H9 (cell line): ENCODE data around the gene ICAM2. TPM values are rescaled to one million over a fixed set of nuclear protein-coding genes. Genes with fewer than 3 reads are reported as not detected.

Experiments used
- DNase-seq: peaks from one replicate; pipeline ENCODE4 v3.0.0-alpha.2; 2017
- H2AFZ ChIP-seq: one replicate; pipeline ENCODE4 v1.6.1; 2013; ENCODE audit warnings: mild to moderate bottlenecking, low read length, control low read depth, moderate library complexity
- H2AK5ac ChIP-seq: 2 replicates; pipeline ENCODE4 v1.6.1; 2013; ENCODE audit warnings: low read length, control low read depth, mixed read lengths; ENCODE audit not compliant: insufficient read length
- H2BK120ac ChIP-seq: one replicate; pipeline ENCODE4 v1.6.1; 2013; ENCODE audit warnings: low read depth, mild to moderate bottlenecking, low read length, control low read depth, inconsistent platforms; ENCODE audit not compliant: poor library complexity, severe bottlenecking
- H2BK12ac ChIP-seq: 2 replicates; pipeline ENCODE4 v1.6.1; 2013; ENCODE audit warnings: low read length, control low read depth, mixed read lengths, low read depth; ENCODE audit not compliant: insufficient read length
- H2BK15ac ChIP-seq: 2 replicates; pipeline ENCODE4 v1.6.1; 2013; ENCODE audit warnings: low read depth, low read length, control low read depth
- H2BK20ac ChIP-seq: one replicate; pipeline ENCODE4 v1.6.1; 2013; ENCODE audit warnings: low read depth, mild to moderate bottlenecking, low read length, control low read depth, inconsistent platforms; ENCODE audit not compliant: poor library complexity, severe bottlenecking
- H2BK5ac ChIP-seq: 2 replicates; pipeline ENCODE4 v1.6.1; 2013; ENCODE audit warnings: low read length, control low read depth, mixed read lengths; ENCODE audit not compliant: insufficient read length
- H3K14ac ChIP-seq: 2 replicates; pipeline ENCODE4 v1.6.1; 2013; ENCODE audit warnings: low read length, control low read depth; ENCODE audit not compliant: insufficient read depth
- H3K18ac ChIP-seq: 2 replicates; pipeline ENCODE4 v1.6.1; 2013; ENCODE audit warnings: low read depth, mild to moderate bottlenecking, mixed read lengths, low read length, control low read depth; ENCODE audit not compliant: insufficient read length
- H3K23ac ChIP-seq: 2 replicates; pipeline ENCODE4 v1.6.1; 2013; ENCODE audit warnings: low read length, control low read depth, mixed read lengths, low read depth; ENCODE audit not compliant: insufficient read length
- H3K23me2 ChIP-seq: 2 replicates; pipeline ENCODE4 v1.6.1; 2013; ENCODE audit warnings: low read depth, mild to moderate bottlenecking, mixed read lengths, low read length, control low read depth; ENCODE audit not compliant: insufficient read length, poor library complexity, severe bottlenecking
- H3K27ac ChIP-seq: 2 replicates; pipeline ENCODE4 v1.5.1; 2013; ENCODE audit warnings: low read length, control low read depth, mixed read lengths, low read depth; ENCODE audit not compliant: insufficient read length
- H3K27me3 ChIP-seq: 2 replicates; pipeline ENCODE4 v1.6.1; 2013; ENCODE audit warnings: low read length, control low read depth, inconsistent platforms; ENCODE audit not compliant: insufficient read depth
- H3K4ac ChIP-seq: 2 replicates; pipeline ENCODE4 v1.6.1; 2013; ENCODE audit warnings: low read depth, mild to moderate bottlenecking, control low read depth, inconsistent platforms, low read length, moderate library complexity
- H3K4me1 ChIP-seq: 2 replicates; pipeline ENCODE4 v1.6.1; 2013; ENCODE audit warnings: low read length, control low read depth, inconsistent platforms; ENCODE audit not compliant: insufficient read depth
- H3K4me2 ChIP-seq: 2 replicates; pipeline ENCODE4 v1.6.1; 2013; ENCODE audit warnings: low read length, control low read depth, mixed read lengths; ENCODE audit not compliant: insufficient read length, insufficient read depth
- H3K56ac ChIP-seq: 2 replicates; pipeline ENCODE4 v1.6.1; 2013; ENCODE audit warnings: low read depth, mild to moderate bottlenecking, mixed read lengths, low read length, control low read depth; ENCODE audit not compliant: insufficient read length
- H3K79me1 ChIP-seq: 2 replicates; pipeline ENCODE4 v1.6.1; 2013; ENCODE audit warnings: low read depth, mild to moderate bottlenecking, moderate library complexity, low read length, control low read depth, inconsistent platforms; ENCODE audit not compliant: insufficient read depth, poor library complexity, severe bottlenecking
- H3K79me2 ChIP-seq: 2 replicates; pipeline ENCODE4 v1.6.1; 2013; ENCODE audit warnings: low read length, control low read depth, inconsistent platforms; ENCODE audit not compliant: insufficient read depth
- H3K9ac ChIP-seq: 2 replicates; pipeline ENCODE4 v1.6.1; 2013; ENCODE audit warnings: low read length, control low read depth, mixed read lengths; ENCODE audit not compliant: insufficient read length; ENCODE audit errors: extremely low read depth
- H3K9me3 ChIP-seq: one replicate; pipeline ENCODE4 v1.6.1; 2013; ENCODE audit warnings: low read depth, low read length, inconsistent platforms; ENCODE audit not compliant: control insufficient read depth
- H3T11ph ChIP-seq: one replicate; pipeline ENCODE4 v1.6.1; 2013; ENCODE audit warnings: mild to moderate bottlenecking, low read length, control low read depth, inconsistent platforms
- H4K20me1 ChIP-seq: one replicate; pipeline ENCODE4 v1.6.1; 2013; ENCODE audit not compliant: control insufficient read depth, insufficient read length, insufficient read depth
- H4K5ac ChIP-seq: 2 replicates; pipeline ENCODE4 v1.6.1; 2013; ENCODE audit warnings: low read depth, mild to moderate bottlenecking, mixed read lengths, low read length, control low read depth; ENCODE audit not compliant: insufficient read length
- H4K8ac ChIP-seq: replicated peaks from 2 replicates; pipeline ENCODE4 v1.6.1; 2013; ENCODE audit warnings: low read length, control low read depth, mixed read lengths, low read depth; ENCODE audit not compliant: insufficient read length
- H4K91ac ChIP-seq: 2 replicates; pipeline ENCODE4 v1.6.1; 2013; ENCODE audit warnings: low read depth, mild to moderate bottlenecking, moderate library complexity, mixed read lengths, low read length, control low read depth; ENCODE audit not compliant: insufficient read length
- H3K27ac Mint-ChIP-seq, 3 experiments: 2 replicates in 2 of 3; 3 replicates in 1 of 3; pipeline ENCODE4 v1.8.0; 2020 to 2021; ENCODE audit warnings: mixed read lengths in 3 of 3, mild to moderate bottlenecking in 1 of 3, moderate library complexity in 1 of 3
- H3K27me3 Mint-ChIP-seq: 2 replicates; pipeline ENCODE4 v1.8.0; 2021; ENCODE audit warnings: low read depth, mild to moderate bottlenecking, moderate library complexity, mixed read lengths
- H3K36me3 Mint-ChIP-seq, 3 experiments: 2 replicates in 2 of 3; 3 replicates in 1 of 3; pipeline ENCODE4 v1.8.0; 2020 to 2021; ENCODE audit warnings: low read depth in 3 of 3, mixed read lengths in 3 of 3; ENCODE audit not compliant: insufficient read depth in 1 of 3
- H3K4me1 Mint-ChIP-seq, 2 experiments: 2 replicates each; pipeline ENCODE4 v1.8.0; 2020; ENCODE audit warnings: mixed read lengths in 2 of 2
- H3K4me3 Mint-ChIP-seq, 2 experiments: 2 replicates in 1 of 2; 3 replicates in 1 of 2; pipeline ENCODE4 v1.8.0; 2020 to 2021; ENCODE audit warnings: mild to moderate bottlenecking in 2 of 2, mixed read lengths in 2 of 2, moderate library complexity in 1 of 2
- H3K9me3 Mint-ChIP-seq, 2 experiments: 2 replicates in 1 of 2; 3 replicates in 1 of 2; pipeline ENCODE4 v1.8.0; 2020; ENCODE audit warnings: mild to moderate bottlenecking in 2 of 2, mixed read lengths in 2 of 2, moderate library complexity in 1 of 2
- CTCF ChIP-seq: fragments of 200-600 bp; sonication (generic); conservative IDR thresholded peaks from 3 replicates; pipeline ENCODE4 v1.8.0; 2021; ENCODE audit warnings: antibody characterized with exemption, mild to moderate bottlenecking
- WGBS: extraction: QIAGEN DNeasy Blood & Tissue Kit; methylation state at CpG from one replicate; pipeline ENCODE4 v1.1.7; 2013; ENCODE audit warnings: missing lambda C conversion rate, low lambda C conversion rate, mixed read lengths; ENCODE audit not compliant: insufficient read length; ENCODE audit errors: extremely low coverage; 5-methylcytosine and 5-hydroxymethylcytosine counted together
- total RNA-seq: library from RNA; stranded (reverse); gene quantifications from 2 replicates; pipeline ENCODE4 v1.2.1, GENCODE V29; 2021

Gene ICAM2
- total RNA-seq, 1 experiment from 2014 or later = 0.28 TPM

- H3K9me3 ChIP-seq = no peaks in the 10 kb centered on the region
- no peak overlapping the region for H2AK5ac ChIP-seq
- H3K14ac ChIP-seq = no peak overlapping the region
- H2BK15ac ChIP-seq = no peak overlapping the region
- DNase-seq = no peak
- H2AFZ ChIP-seq = no peak overlapping the region
- no peak overlapping the region for H4K91ac ChIP-seq
- no peaks in the 10 kb centered on the region for H4K20me1 ChIP-seq
- H3K27me3 ChIP-seq = no peaks in the 10 kb centered on the region; the same call in 1 of the 2 replicates
- H2BK5ac ChIP-seq = no peak overlapping the region
- H3T11ph ChIP-seq = no peak overlapping the region
- no peak overlapping the region for H2BK20ac ChIP-seq
- Mint-ChIP-seq H3K4me1 (peaks cover 3 to 4% of the 10 kb centered on the region in 2 experiments), H3K27me3 (peaks cover 11% of the 10 kb centered on the region), H3K4me3 (no peak overlapping the region), H3K9me3 (peaks cover 0 to 2% of the 10 kb centered on the region in 2 experiments; a peak in 1 of 5 replicates), H3K36me3 (no peaks in the 10 kb centered on the region), H3K27ac (no peak overlapping the region)
- no peaks in the 10 kb centered on the region for H3K79me1 ChIP-seq
- TF ChIP-seq CTCF = no peak
- H3K9ac ChIP-seq = no peak overlapping the region
- no peak overlapping the region for H3K18ac ChIP-seq
- H4K5ac ChIP-seq = no peak overlapping the region
- no peaks in the 10 kb centered on the region for H3K79me2 ChIP-seq
- no peak overlapping the region for H3K27ac ChIP-seq
- WGBS = no CpG with 5 or more reads among the region's 3 CpGs
- no peak overlapping the region for H2BK120ac ChIP-seq
- no peaks in the 10 kb centered on the region for H3K4me1 ChIP-seq
- H3K56ac ChIP-seq = no peak overlapping the region
- no peak overlapping the region for H2BK12ac ChIP-seq
- no peak overlapping the region for H3K4me2 ChIP-seq
- no peak overlapping the region for H3K4ac ChIP-seq
- H4K8ac ChIP-seq = no peak overlapping the region
- no peak overlapping the region for H3K23ac ChIP-seq
- peaks cover 3% of the 10 kb centered on the region for H3K23me2 ChIP-seq
Measured at GRCh38 chr17:64016974-64017373, 3.5 kb downstream of the ICAM2 start.
